Gastrocnemius medialis (tissue), 4 donors: ENCODE measurements around the gene HS3ST4. TPM values are rescaled to one million over a fixed set of nuclear protein-coding genes. Genes with fewer than 3 reads are reported as not detected.

Experiments
- ATAC-seq, 2 donors: fragments of 150-250 bp; one replicate each; pipeline ENCODE4 v1.9.1; 2016
- DNase-seq, 2 donors: peaks; one replicate each; pipeline ENCODE4 v3.0.0-alpha.2; 2019
- H3K27ac ChIP-seq, 4 donors: fragments of 200-600 bp; sonication (generic); 1 replicate in 1 of 4; 2 replicates in 3 of 4; pipeline ENCODE4 v1.5.1; 2016 to 2018; ENCODE audit warnings: mild to moderate bottlenecking in 2 of 4, moderate library complexity in 1 of 4
- H3K27me3 ChIP-seq, 3 donors: fragments of 200-600 bp; sonication (generic) in 2 of 3; 1 replicate in 1 of 3; 2 replicates in 2 of 3; pipeline versions ENCODE4 v1.5.1 to v1.6.0; 2016 to 2019; ENCODE audit warnings: mild to moderate bottlenecking in 1 of 3, moderate library complexity in 1 of 3
- H3K36me3 ChIP-seq, 2 donors: fragments of 200-600 bp; sonication (generic) in 1 of 2; one replicate each; pipeline ENCODE4 v1.5.1; 2017 to 2018
- H3K4me1 ChIP-seq, 2 donors: fragments of 200-600 bp; sonication (generic) in 1 of 2; one replicate each; pipeline ENCODE4 v1.5.1; 2016 to 2017; ENCODE audit warnings: mild to moderate bottlenecking in 2 of 2
- H3K4me3 ChIP-seq, 4 donors: fragments of 200-600 bp; sonication (generic) in 3 of 4; 1 replicate in 1 of 4; 2 replicates in 3 of 4; pipeline ENCODE4 v1.5.1; 2016 to 2019; ENCODE audit warnings: mild to moderate bottlenecking in 2 of 4
- H3K9me3 ChIP-seq, 3 donors: fragments of 200-600 bp; sonication (generic) in 2 of 3; 1 replicate in 1 of 3; 2 replicates in 2 of 3; pipeline ENCODE4 v1.5.1; 2016 to 2019
- POLR2A ChIP-seq, 2 donors: fragments of 450-650 bp; IDR thresholded peaks; one replicate each; pipeline ENCODE4 v1.6.1; 2017; ENCODE audit warnings: antibody characterized with exemption in 2 of 2, mild to moderate bottlenecking in 2 of 2, moderate library complexity in 2 of 2
- in situ Hi-C, 4 donors: fragments of 200-750 bp; cut with MboI; loops; one replicate each; pipeline versions ENCODE4 v1.15.0 to v1.8.0; 2017; ENCODE audit warnings: low sequenced_read_pairs in 4 of 4
- intact Hi-C: fragments of 100-400 bp; cut with DNase I; formaldehyde crosslinking; loops from one replicate; pipeline ENCODE4 v1.15.1; 2023; ENCODE audit warnings: low total_unique reads
- total RNA-seq, 4 donors: library from RNA; depleted of rRNA; stranded (reverse); fragments of >200 nt; gene quantifications; one replicate each; pipeline versions ENCODE4 v1.1.0 to v1.2.3, GENCODE V29; 2016
- TF ChIP-seq, protein P1 (sequence below), 5 experiments: fragments of 450-650 bp in 3 of 5; fragments of 200-600 bp in 2 of 5; sonication (generic) in 2 of 5; IDR thresholded peaks in 4 of 5; conservative IDR thresholded peaks in 1 of 5; 1 replicate in 4 of 5; 2 replicates in 1 of 5; pipeline ENCODE4 v1.5.1; 2016 to 2019; ENCODE audit warnings: antibody characterized with exemption in 5 of 5, mild to moderate bottlenecking in 3 of 5, moderate library complexity in 3 of 5

The HS3ST4 gene
- total RNA-seq, 4 donors from 2014 or later: not detected

DNA sequence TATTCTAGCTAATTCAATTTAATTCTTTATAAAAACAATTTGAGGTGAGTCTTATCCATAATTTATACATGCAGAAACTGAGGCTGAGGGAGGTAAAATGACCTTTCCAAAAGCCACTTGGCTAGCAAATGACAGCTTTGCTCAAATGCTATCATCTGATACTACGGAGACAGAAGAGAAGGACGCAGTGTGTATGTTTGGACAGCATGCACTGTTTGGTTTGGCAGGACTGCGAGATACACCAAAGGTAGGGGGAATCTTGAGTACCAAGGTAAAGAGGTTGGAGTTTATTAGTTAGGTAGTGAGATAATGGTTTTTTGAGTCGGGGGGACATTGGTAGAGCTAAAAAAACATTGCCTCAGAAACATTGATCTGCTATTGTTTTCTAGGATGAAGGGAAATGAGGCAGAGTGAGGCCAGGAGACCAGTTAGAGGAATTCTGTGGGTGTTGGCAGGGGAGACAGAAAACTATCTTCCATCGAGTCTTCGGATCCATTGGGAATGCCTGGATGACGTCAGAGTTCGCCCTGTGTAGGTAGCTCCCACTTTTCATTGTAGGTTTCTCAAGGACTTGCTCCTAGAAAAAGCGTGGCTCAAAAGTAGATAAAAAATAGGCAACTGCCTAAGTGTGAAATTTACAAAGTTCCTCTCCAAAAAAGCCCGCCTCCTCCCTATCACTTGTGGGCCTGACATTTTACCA lies 2.5 kb upstream of the HS3ST4 start:
- intact Hi-C loops: no loop called here
- TF ChIP-seq, protein P1, sequence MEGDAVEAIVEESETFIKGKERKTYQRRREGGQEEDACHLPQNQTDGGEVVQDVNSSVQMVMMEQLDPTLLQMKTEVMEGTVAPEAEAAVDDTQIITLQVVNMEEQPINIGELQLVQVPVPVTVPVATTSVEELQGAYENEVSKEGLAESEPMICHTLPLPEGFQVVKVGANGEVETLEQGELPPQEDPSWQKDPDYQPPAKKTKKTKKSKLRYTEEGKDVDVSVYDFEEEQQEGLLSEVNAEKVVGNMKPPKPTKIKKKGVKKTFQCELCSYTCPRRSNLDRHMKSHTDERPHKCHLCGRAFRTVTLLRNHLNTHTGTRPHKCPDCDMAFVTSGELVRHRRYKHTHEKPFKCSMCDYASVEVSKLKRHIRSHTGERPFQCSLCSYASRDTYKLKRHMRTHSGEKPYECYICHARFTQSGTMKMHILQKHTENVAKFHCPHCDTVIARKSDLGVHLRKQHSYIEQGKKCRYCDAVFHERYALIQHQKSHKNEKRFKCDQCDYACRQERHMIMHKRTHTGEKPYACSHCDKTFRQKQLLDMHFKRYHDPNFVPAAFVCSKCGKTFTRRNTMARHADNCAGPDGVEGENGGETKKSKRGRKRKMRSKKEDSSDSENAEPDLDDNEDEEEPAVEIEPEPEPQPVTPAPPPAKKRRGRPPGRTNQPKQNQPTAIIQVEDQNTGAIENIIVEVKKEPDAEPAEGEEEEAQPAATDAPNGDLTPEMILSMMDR (IDR thresholded peaks at IDR 0.05 in 4 of 5, conservative IDR thresholded peaks at IDR 0.05 in 1 of 5): no peak
- no peak for TF ChIP-seq POLR2A (IDR thresholded peaks at IDR 0.05)
- no peaks in the 10 kb centered on the region for H3K36me3 ChIP-seq
- no peaks in the 10 kb centered on the region for H3K4me1 ChIP-seq
- ATAC-seq (no peak), DNase-seq (no peak)
- in situ Hi-C loops: no loop called here
- H3K9me3 ChIP-seq: no peaks in the 10 kb centered on the region
- peaks cover 19 to 32% (median 28%) of the 10 kb centered on the region in 3 donors for H3K27me3 ChIP-seq
- H3K4me3 ChIP-seq: no peak overlapping the region
- no peak overlapping the region for H3K27ac ChIP-seq

DNA sequence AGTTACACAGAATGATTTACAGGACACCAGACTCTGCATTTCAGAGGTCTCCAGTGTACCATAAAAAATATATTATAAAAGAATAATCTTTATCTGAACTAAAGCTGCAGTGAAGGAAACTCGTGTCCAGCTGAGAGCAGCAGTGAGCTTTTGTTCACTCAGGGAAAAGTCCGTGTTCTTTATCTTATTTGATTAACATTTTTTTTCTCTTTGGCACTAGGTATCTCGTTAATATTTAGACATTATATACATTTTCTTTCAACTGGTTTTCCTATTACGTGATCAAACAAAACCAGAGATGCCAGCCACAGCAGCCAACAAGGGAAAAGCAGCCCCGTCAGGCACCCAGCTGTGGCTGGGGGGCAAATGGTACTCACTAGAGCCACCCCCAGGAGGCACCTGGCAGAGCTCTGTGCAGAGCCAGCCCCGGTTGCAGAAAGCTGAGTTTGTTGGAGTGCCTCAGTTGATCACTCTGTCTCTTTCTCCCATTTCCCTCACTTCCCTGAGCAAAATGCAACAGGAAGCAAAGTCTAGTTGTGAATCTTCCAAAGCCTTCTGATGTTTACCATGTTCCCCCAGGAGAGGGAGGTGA lies 1.1 kb upstream of the HS3ST4 start:
- no peaks in the 10 kb centered on the region for H3K9me3 ChIP-seq
- DNase-seq: no peak
- H3K27me3 ChIP-seq: peaks cover 31 to 37% (median 37%) of the 10 kb centered on the region in 3 donors
- H3K36me3 ChIP-seq: no peaks in the 10 kb centered on the region
- H3K4me3 ChIP-seq: no peak overlapping the region
- H3K4me1 ChIP-seq: no peaks in the 10 kb centered on the region
- intact Hi-C loops: no loop called here
- in situ Hi-C loops: no loop called here
- no peak overlapping the region for H3K27ac ChIP-seq
- no peak for ATAC-seq
- no peak for TF ChIP-seq POLR2A (IDR thresholded peaks at IDR 0.05)
- TF ChIP-seq, protein P1 (IDR thresholded peaks at IDR 0.05 in 4 of 5, conservative IDR thresholded peaks at IDR 0.05 in 1 of 5): no peak

DNA sequence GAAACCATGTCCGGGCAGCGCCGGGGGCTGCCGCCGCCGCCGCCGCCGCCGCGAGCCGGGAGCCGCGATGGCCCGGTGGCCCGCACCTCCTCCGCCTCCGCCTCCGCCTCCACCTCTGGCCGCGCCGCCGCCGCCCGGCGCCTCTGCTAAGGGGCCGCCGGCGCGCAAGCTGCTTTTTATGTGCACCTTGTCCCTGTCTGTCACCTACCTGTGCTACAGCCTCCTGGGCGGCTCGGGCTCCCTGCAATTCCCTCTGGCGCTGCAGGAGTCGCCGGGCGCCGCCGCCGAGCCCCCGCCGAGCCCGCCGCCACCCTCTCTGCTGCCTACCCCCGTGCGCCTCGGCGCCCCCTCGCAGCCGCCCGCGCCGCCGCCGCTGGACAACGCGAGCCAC lies 587 bp downstream of the HS3ST4 start:
- in situ Hi-C loops: no loop called here
- intact Hi-C loops: no loop called here
- DNase-seq (no peak), ATAC-seq (no peak)
- Histone ChIP-seq H3K9me3 (no peaks in the 10 kb centered on the region), H3K36me3 (no peaks in the 10 kb centered on the region), H3K27ac (no peak overlapping the region), H3K27me3 (peaks cover 36 to 42% (median 42%) of the 10 kb centered on the region in 3 donors), H3K4me1 (no peaks in the 10 kb centered on the region), H3K4me3 (no peak overlapping the region)
- TF ChIP-seq, protein P1 (IDR thresholded peaks at IDR 0.05 in 4 of 5, conservative IDR thresholded peaks at IDR 0.05 in 1 of 5): no peak
- TF ChIP-seq POLR2A (IDR thresholded peaks at IDR 0.05): no peak

DNA sequence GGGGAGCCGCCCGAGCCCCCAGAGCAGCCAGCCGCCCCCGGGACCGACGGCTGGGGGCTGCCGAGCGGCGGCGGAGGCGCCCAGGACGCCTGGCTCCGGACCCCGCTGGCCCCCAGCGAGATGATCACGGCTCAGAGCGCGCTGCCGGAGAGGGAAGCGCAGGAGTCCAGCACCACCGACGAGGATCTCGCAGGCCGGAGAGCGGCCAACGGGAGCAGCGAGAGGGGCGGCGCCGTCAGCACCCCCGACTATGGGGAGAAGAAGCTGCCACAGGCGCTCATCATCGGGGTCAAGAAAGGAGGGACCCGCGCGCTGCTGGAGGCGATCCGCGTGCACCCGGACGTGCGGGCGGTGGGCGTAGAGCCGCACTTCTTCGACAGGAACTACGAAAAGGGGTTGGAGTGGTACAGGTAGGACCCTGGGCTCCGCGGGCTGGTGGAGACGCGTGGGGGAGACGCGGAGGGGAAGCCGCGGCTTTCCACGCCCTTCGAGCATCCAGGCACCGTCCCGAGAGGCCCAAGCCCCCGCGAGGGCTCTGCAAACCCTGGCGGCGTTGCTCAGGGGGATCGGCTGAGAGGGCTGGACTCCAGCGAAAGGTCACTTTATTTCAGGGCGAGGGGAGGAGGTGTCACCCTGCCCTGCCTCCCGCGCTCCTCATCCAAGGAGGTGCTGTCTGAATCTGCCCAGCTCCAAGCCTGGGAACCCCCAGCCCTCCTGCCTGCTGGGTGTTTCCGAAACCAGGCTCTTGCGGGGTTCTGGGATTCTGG lies 1.2 kb downstream of the HS3ST4 start:
- Histone ChIP-seq H3K4me3 (no peak overlapping the region), H3K27me3 (peaks cover 36 to 42% (median 42%) of the 10 kb centered on the region in 3 donors), H3K9me3 (no peaks in the 10 kb centered on the region), H3K27ac (no peak overlapping the region), H3K36me3 (no peaks in the 10 kb centered on the region), H3K4me1 (no peaks in the 10 kb centered on the region)
- in situ Hi-C loops (no loop called here), intact Hi-C loops (no loop called here)
- TF ChIP-seq POLR2A (IDR thresholded peaks at IDR 0.05): no peak
- TF ChIP-seq, protein P1 (IDR thresholded peaks at IDR 0.05 in 4 of 5, conservative IDR thresholded peaks at IDR 0.05 in 1 of 5): no peak
- DNase-seq (no peak), ATAC-seq (no peak)
